ENCODE measurements around the gene TIMM17B.

TIMM17B gene

GRCh38 chrX:48934581-48935300, 37.2 kb upstream of the TIMM17B start:
- Histone ChIP-seq H3K9me3 (ENCODE audit: low read length) (no peaks in the 10 kb centered on the region), H3K27me3 (ENCODE audit: control insufficient read depth in 1 of 2, insufficient read depth in 2 of 2, low read length in 2 of 2) (no peaks in the 10 kb centered on the region), H3K4me1 (ENCODE audit: insufficient read depth, low read length) (peaks cover 12% of the 10 kb centered on the region), H3K36me3 (ENCODE audit: insufficient read depth, low read length) (peaks cover 11% of the 10 kb centered on the region), H3K4me3 (ENCODE audit: low read depth in 1 of 2, low read length in 2 of 2) (no peak overlapping the region), H3K27ac (ENCODE audit: low read depth, low read length) (no peak overlapping the region), H3K9ac (ENCODE audit: low read length) (no peak overlapping the region)

- peaks cover 4% of the 10 kb centered on the region for H3K36me3 ChIP-seq (ENCODE audit: insufficient read depth, low read length)
- H3K9ac ChIP-seq (ENCODE audit: low read length): no peak overlapping the region
- no peaks in the 10 kb centered on the region for H3K9me3 ChIP-seq (ENCODE audit: low read length)
- no peak overlapping the region for H3K4me3 ChIP-seq (ENCODE audit: low read depth in 1 of 2, low read length in 2 of 2)
- H3K27me3 ChIP-seq (ENCODE audit: control insufficient read depth in 1 of 2, insufficient read depth in 2 of 2, low read length in 2 of 2): no peaks in the 10 kb centered on the region
- no peak overlapping the region for H3K27ac ChIP-seq (ENCODE audit: low read depth, low read length)
- H3K4me1 ChIP-seq (ENCODE audit: insufficient read depth, low read length): peaks cover 6% of the 10 kb centered on the region
These were observed 36.2 kb upstream of the TIMM17B start for GRCh38 chrX:48933757-48934156.

GRCh38 chrX:48927736-48928382, 30.3 kb upstream of the TIMM17B start:
- Histone ChIP-seq H3K4me3 (ENCODE audit: low read depth in 1 of 2, low read length in 2 of 2) (no peak overlapping the region), H3K9me3 (ENCODE audit: low read length) (no peaks in the 10 kb centered on the region), H3K27me3 (ENCODE audit: control insufficient read depth in 1 of 2, insufficient read depth in 2 of 2, low read length in 2 of 2) (no peaks in the 10 kb centered on the region), H3K36me3 (ENCODE audit: insufficient read depth, low read length) (peaks cover 23% of the 10 kb centered on the region), H3K27ac (ENCODE audit: low read depth, low read length) (no peak overlapping the region), H3K4me1 (ENCODE audit: insufficient read depth, low read length) (no peaks in the 10 kb centered on the region), H3K9ac (ENCODE audit: low read length) (no peak overlapping the region)

- Histone ChIP-seq H3K27ac (ENCODE audit: low read depth, low read length) (no peak overlapping the region), H3K27me3 (ENCODE audit: control insufficient read depth in 1 of 2, insufficient read depth in 2 of 2, low read length in 2 of 2) (no peaks in the 10 kb centered on the region), H3K9ac (ENCODE audit: low read length) (no peak overlapping the region), H3K4me1 (ENCODE audit: insufficient read depth, low read length) (no peaks in the 10 kb centered on the region), H3K36me3 (ENCODE audit: insufficient read depth, low read length) (peaks cover 23% of the 10 kb centered on the region), H3K9me3 (ENCODE audit: low read length) (no peaks in the 10 kb centered on the region), H3K4me3 (ENCODE audit: low read depth in 1 of 2, low read length in 2 of 2) (no peak overlapping the region)
These were observed 29.6 kb upstream of the TIMM17B start for GRCh38 chrX:48927123-48927522.

GRCh38 chrX:48924270-48924669, 26.7 kb upstream of the TIMM17B start:
- Histone ChIP-seq H3K27me3 (ENCODE audit: control insufficient read depth in 1 of 2, insufficient read depth in 2 of 2, low read length in 2 of 2) (no peaks in the 10 kb centered on the region), H3K4me1 (ENCODE audit: insufficient read depth, low read length) (peaks cover 6% of the 10 kb centered on the region), H3K4me3 (ENCODE audit: low read depth in 1 of 2, low read length in 2 of 2) (no peak overlapping the region), H3K36me3 (ENCODE audit: insufficient read depth, low read length) (peaks cover 23% of the 10 kb centered on the region), H3K27ac (ENCODE audit: low read depth, low read length) (no peak overlapping the region), H3K9me3 (ENCODE audit: low read length) (no peaks in the 10 kb centered on the region), H3K9ac (ENCODE audit: low read length) (no peak overlapping the region)

GRCh38 chrX:48923771-48924170, 26.2 kb upstream of the TIMM17B start:
- H3K27me3 ChIP-seq (ENCODE audit: control insufficient read depth in 1 of 2, insufficient read depth in 2 of 2, low read length in 2 of 2): no peaks in the 10 kb centered on the region
- H3K9ac ChIP-seq (ENCODE audit: low read length): no peak overlapping the region
- no peak overlapping the region for H3K4me3 ChIP-seq (ENCODE audit: low read depth in 1 of 2, low read length in 2 of 2)
- no peaks in the 10 kb centered on the region for H3K9me3 ChIP-seq (ENCODE audit: low read length)
- H3K36me3 ChIP-seq (ENCODE audit: insufficient read depth, low read length): peaks cover 23% of the 10 kb centered on the region
- H3K27ac ChIP-seq (ENCODE audit: low read depth, low read length): no peak overlapping the region
- peaks cover 6% of the 10 kb centered on the region for H3K4me1 ChIP-seq (ENCODE audit: insufficient read depth, low read length)

- H3K27ac ChIP-seq (ENCODE audit: low read depth, low read length): no peak overlapping the region
These were observed 23.1 kb upstream of the TIMM17B start for GRCh38 chrX:48920718-48921104.

GRCh38 chrX:48919947-48920717, 22.6 kb upstream of the TIMM17B start:
- H3K4me3 ChIP-seq (ENCODE audit: low read depth in 1 of 2, low read length in 2 of 2): no peak overlapping the region
- no peaks in the 10 kb centered on the region for H3K9me3 ChIP-seq (ENCODE audit: low read length)
- H3K4me1 ChIP-seq (ENCODE audit: insufficient read depth, low read length): peaks cover 11% of the 10 kb centered on the region
- no peak overlapping the region for H3K9ac ChIP-seq (ENCODE audit: low read length)
- H3K36me3 ChIP-seq (ENCODE audit: insufficient read depth, low read length): peaks cover 13% of the 10 kb centered on the region
- H3K27ac ChIP-seq (ENCODE audit: low read depth, low read length): no peak overlapping the region
- H3K27me3 ChIP-seq (ENCODE audit: control insufficient read depth in 1 of 2, insufficient read depth in 2 of 2, low read length in 2 of 2): no peaks in the 10 kb centered on the region

More at GRCh38 chrX:48920718-48921104, 23.1 kb upstream of the TIMM17B start:
- Histone ChIP-seq H3K4me1 (ENCODE audit: insufficient read depth, low read length) (peaks cover 11% of the 10 kb centered on the region), H3K36me3 (ENCODE audit: insufficient read depth, low read length) (peaks cover 18% of the 10 kb centered on the region), H3K9ac (ENCODE audit: low read length) (no peak overlapping the region), H3K9me3 (ENCODE audit: low read length) (no peaks in the 10 kb centered on the region), H3K4me3 (ENCODE audit: low read depth in 1 of 2, low read length in 2 of 2) (no peak overlapping the region), H3K27me3 (ENCODE audit: control insufficient read depth in 1 of 2, insufficient read depth in 2 of 2, low read length in 2 of 2) (no peaks in the 10 kb centered on the region)

- no peak overlapping the region for H3K9ac ChIP-seq (ENCODE audit: low read length)
- H3K27me3 ChIP-seq (ENCODE audit: control insufficient read depth in 1 of 2, insufficient read depth in 2 of 2, low read length in 2 of 2): no peaks in the 10 kb centered on the region
- H3K27ac ChIP-seq (ENCODE audit: low read depth, low read length): peak overlapping the region; percentile 62
- peaks cover 13% of the 10 kb centered on the region for H3K36me3 ChIP-seq (ENCODE audit: insufficient read depth, low read length)
- H3K4me1 ChIP-seq (ENCODE audit: insufficient read depth, low read length): peaks cover 11% of the 10 kb centered on the region
- peak overlapping the region in 1 of 2 donors; percentile 41 for H3K4me3 ChIP-seq (ENCODE audit: low read depth in 1 of 2, low read length in 2 of 2)
- H3K9me3 ChIP-seq (ENCODE audit: low read length): no peaks in the 10 kb centered on the region
These were observed 21.8 kb upstream of the TIMM17B start for GRCh38 chrX:48919360-48919841.

- H3K4me1 ChIP-seq (ENCODE audit: insufficient read depth, low read length): peaks cover 11% of the 10 kb centered on the region
- no peaks in the 10 kb centered on the region for H3K9me3 ChIP-seq (ENCODE audit: low read length)
- H3K27me3 ChIP-seq (ENCODE audit: control insufficient read depth in 1 of 2, insufficient read depth in 2 of 2, low read length in 2 of 2): no peaks in the 10 kb centered on the region
These were observed 21.2 kb upstream of the TIMM17B start, which contains the start of gene PIM2 for GRCh38 chrX:48918643-48919340. Gene PIM2, minus strand, starts transcription at chrX:48919024. Its CDS starts 190 bp downstream, at chrX:48918834.

GRCh38 chrX:48918301-48918642, 20.7 kb upstream of the TIMM17B start:
- Histone ChIP-seq H3K9me3 (ENCODE audit: low read length) (no peaks in the 10 kb centered on the region), H3K36me3 (ENCODE audit: insufficient read depth, low read length) (peaks cover 2% of the 10 kb centered on the region), H3K9ac (ENCODE audit: low read length) (no peak overlapping the region)

More at GRCh38 chrX:48918643-48919340, 21.2 kb upstream of the TIMM17B start, which contains the start of gene PIM2:
- peak within 1 kb of the TSS; percentile 41 to 52 for H3K4me3 ChIP-seq (ENCODE audit: low read depth in 1 of 2, low read length in 2 of 2)
- H3K36me3 ChIP-seq (ENCODE audit: insufficient read depth, low read length): peaks cover 7% of the 10 kb centered on the region
- H3K27ac ChIP-seq (ENCODE audit: low read depth, low read length): peak within 1 kb of the TSS; percentile 71
- H3K9ac ChIP-seq (ENCODE audit: low read length): no peak within 1 kb of the TSS

More at GRCh38 chrX:48918301-48918642, 20.7 kb upstream of the TIMM17B start:
- H3K27me3 ChIP-seq (ENCODE audit: control insufficient read depth in 1 of 2, insufficient read depth in 2 of 2, low read length in 2 of 2): no peaks in the 10 kb centered on the region
- peak overlapping the region; percentile 41 to 52 for H3K4me3 ChIP-seq (ENCODE audit: low read depth in 1 of 2, low read length in 2 of 2)
- H3K27ac ChIP-seq (ENCODE audit: low read depth, low read length): peak overlapping the region; percentile 71
- peaks cover 11% of the 10 kb centered on the region for H3K4me1 ChIP-seq (ENCODE audit: insufficient read depth, low read length)
